NT2/D1 (cell line): ENCODE data around the gene RFTN1.

Experiments
- SUZ12 ChIP-seq: IDR thresholded peaks from 2 replicates; pipeline ENCODE4 v1.6.1; 2011; ENCODE audit not compliant: insufficient read length, insufficient read depth; ENCODE audit errors: extremely low read depth
- ZNF274 ChIP-seq: IDR thresholded peaks from 2 replicates; pipeline ENCODE4 v1.6.1; 2011; ENCODE audit warnings: mild to moderate bottlenecking, low read depth, low read length

GRCh38 chr3:16511681-16512434 lies 1.6 kb downstream of the RFTN1 start:
- TF ChIP-seq SUZ12: no peak
- no peak for TF ChIP-seq ZNF274
